Measurements from ENCODE around the gene TK2.
"Not testable (repeated sequence)": the region's sequence is repeated elsewhere in the genome, so short reads cannot be mapped to it uniquely, and the experiment has no call there.

The TK2 gene

DNA sequence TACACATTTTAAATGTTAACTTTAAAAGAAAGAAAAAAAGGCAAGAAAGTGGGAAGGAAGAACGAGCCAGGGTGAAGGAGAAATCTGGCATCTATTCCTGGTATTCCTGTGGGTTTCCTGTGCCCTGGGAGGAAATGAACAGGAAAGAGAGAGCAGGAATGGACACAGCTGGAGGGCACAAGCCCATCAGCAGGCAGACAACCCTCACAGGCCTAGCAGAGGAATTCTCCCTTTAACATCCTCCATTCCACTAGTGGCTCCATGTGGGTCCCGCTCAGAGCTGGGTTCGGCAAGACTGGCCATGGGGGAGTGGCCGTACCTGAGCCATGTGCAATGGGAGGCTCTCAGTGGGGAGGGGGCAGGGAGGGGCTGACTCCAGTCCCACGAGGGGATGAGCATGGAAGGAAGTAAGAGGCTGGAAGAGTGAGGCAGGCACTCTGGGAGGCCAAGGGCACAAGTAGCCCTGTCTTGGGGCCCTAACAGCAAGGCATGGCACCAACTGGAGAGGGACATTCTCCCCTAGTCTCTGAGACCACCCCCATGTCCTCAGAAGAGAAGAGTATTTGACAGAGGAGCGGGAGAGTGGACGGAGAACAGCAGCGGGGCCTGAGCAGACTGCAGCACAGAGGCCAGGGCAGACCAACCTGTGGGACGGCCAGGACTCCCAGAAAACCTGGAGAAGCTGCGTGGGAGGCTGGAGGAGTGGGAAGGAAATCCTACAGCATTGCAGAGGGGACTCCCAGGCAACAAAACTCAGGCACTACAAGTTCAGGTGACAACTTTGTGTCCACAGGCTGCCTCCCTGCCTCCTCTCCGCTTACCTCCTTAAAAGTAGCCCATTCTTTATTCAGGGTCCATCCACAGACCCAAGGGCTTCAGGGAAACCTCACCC is 30.2 kb downstream of the TK2 start:
- no peak for DNase-seq (ENCODE audit: low spot score)

DNA sequence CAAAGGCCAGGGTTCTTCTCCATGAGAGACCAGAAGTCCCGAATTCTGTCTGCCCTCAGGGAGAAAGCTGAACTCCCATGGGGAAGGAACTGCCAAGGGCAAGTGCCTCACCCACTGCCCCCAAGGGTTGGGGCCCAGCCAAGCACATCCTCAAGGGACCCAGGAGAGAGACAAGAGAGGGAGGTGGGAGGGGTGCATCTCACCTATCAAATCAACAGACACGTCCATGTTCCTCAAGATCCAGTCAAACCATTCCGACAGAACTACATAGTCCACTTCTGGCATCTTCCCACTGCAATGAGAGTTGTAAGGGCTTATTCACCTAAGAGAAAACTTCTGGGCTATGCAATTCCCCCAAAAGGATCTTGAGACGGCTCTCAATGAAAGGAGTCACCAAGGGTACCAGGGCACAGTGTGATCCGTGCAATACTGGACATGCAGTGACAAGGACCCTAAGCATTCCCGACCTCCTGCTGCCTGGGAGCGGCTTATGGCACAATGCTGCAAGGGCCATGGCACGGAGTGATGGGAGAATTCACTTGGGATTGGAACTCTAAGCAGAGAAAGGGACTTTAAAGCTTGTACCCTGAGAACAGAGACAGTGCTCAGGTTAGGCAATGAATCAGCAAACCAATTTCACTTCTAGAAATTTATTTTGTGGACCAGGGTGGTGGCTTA is 32.2 kb downstream of the TK2 start:
- DNase-seq (ENCODE audit: low spot score): no peak

DNA sequence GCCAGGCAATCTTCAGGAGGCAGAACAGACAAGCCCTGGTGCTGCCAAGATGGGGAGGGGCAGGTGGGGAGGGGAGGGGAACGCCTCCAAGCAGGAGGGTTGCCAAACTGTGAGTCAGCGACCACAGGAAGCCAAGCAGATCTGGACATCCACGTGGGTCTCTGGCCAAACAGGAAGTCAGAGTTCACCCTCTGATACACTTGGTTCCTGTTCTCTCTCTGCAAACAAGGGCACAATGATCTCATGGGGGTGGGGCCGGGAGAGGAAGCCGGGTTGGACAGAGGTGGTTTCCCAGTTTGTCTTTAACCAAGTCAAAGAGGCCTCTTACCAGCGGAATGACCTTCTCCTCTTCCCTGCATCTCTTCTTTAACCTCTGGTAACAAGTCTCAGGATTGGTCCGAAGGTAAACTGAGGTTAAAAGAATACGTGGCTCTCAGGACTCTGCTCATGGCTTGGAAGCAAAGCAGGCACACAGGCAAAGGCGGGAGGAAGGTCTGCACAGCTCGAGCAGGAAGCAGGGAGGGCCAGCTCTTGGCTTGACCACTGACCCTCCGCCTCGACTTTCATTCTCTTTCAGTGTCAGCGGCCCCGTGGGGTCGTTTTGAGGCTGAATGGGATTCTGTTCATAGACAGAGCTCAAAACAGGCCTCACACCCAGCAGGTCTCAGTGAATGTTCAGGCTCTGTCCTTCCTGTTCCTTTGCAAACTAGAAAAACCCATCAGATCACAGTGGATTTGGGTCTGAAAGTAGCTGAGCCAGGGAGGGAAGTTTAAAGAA is 32.9 kb downstream of the TK2 start:
- DNase-seq (ENCODE audit: low spot score): peak; percentile 85

DNA sequence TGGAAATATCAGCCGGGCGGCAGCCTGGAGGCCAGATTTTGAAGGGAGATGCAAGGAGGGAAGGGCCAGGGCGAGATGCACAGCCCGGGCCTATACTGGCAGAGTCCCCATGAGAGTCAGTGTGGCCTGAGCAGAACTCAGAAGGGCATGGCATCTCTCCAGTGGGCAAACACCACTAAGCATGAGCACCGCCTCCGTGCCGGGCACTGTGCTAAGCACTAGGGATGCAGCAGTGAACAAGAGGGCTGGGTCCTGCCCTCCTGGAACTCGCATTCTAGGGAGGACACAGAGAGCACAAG is 33.5 kb downstream of the TK2 start:
- DNase-seq (ENCODE audit: low spot score): no peak

DNA sequence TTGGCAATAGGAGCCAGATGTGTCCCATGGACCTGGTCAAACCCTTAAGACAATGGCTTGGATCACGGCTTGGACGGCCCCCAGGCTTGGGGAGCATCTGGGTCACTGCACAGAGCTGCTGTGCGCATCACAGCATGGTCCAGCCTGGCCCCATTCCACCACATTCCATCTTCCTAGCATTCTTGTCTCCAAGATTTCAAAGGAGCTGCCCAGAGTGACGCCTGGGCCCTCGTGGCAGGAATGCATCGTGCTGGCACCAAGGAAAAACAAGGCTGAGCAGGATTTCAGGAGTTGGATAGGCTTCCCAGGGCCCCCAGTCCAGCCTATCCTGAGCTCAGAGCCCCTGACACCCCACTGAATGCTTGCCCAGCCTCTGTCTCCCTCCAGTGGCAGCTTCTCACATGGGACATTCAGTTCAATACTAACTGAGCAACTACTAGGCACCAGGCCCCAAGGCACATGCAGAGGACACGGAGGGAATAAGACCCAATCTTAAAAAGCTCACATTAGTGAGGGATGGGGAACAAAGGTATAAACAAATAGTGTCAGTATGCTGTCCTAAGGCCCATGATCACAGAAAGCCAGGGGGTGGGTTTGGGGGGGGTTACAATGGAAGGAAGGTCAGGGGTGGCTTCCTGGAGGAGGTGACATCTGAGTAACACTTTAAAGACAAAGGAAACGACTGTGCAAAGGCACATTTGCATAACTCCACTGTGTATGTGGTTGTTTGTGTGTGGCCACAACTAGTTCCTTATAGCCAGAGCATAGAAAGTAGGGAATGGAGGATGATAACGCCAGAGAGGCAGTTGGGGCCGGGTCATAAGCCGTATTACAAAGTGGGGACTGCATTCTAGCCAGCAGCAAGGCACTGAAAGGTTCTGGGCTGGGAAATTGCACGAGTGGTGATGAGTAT is 34.1 kb downstream of the TK2 start:
- peak; percentile 34 for DNase-seq (ENCODE audit: low spot score)

DNA sequence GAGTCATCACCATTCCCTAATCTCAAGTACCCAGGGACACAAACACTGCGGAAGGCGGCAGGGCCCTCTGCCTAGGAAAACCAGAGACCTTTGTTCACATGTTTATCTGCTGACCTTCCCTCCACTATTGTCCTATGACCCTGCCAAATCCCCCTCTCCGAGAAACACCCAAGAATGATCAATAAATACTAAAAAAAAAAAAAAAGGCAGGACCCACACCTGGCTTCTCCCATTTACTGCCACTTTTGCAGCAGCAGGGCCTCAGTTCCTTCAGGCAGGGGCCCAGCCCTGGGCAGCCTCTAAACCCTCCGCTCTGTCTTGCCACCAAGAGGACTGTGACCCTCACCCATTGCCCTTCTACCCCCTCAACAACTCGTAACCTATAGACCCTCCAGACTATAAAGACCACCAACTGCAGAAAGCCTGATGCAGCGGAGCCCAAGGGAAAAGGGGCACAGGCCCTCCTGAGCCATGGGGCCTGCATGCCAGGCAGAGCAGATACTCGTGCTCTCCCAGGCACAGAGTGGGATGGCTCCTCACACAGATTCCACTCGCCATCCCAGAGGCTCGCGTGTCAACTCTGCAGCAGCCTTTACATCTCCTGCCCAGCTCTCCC is 34.8 kb downstream of the TK2 start:
- not testable (repeated sequence) for DNase-seq (ENCODE audit: low spot score)

DNA sequence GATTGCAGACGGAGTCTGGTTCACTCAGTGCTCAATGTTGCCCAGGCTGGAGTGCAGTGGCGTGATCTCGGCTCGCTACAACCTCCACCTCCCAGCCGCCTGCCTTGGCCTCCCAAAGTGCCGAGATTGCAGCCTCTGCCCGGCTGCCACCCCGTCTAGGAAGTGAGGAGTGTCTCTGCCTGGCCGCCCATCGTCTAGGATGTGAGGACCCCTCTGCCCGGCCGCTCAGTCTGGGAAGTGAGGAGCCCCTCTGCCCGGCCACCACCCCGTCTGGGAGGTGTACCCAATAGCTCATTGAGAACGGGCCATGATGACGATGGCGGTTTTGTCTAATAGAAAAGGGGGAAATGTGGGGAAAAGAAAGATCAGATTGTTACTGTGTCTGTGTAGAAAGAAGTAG is 35.5 kb downstream of the TK2 start:
- DNase-seq (ENCODE audit: low spot score): not testable (repeated sequence)

DNA sequence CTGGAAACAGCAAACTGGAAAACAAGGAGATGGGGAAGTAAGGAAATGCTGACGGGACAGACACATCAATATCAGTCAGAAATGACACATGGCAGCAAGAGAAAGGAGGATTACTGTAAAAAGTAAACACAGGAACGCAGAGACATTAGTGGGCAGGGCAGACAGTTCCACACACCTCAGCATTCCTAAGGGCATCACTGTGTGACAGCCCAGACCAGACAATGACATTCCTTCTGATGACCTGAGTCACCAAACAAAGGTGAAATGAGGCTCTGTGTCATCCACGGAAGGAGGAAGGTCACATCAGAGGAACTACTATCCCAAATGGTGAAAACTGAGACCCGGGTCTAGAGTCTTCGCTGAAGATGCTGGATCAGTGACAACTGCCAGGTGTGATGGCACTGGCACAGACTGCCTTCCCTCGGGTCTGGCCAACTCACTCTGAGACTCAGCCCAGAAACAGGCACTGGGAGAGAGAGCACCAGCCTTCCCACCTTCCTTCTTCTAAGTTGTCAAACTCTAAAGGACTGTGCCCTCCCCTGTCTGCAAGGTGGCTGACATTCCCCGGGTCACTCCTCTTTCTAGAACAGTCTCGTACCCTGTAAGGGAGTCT is 36.7 kb downstream of the TK2 start:
- DNase-seq (ENCODE audit: low spot score): no peak

DNA sequence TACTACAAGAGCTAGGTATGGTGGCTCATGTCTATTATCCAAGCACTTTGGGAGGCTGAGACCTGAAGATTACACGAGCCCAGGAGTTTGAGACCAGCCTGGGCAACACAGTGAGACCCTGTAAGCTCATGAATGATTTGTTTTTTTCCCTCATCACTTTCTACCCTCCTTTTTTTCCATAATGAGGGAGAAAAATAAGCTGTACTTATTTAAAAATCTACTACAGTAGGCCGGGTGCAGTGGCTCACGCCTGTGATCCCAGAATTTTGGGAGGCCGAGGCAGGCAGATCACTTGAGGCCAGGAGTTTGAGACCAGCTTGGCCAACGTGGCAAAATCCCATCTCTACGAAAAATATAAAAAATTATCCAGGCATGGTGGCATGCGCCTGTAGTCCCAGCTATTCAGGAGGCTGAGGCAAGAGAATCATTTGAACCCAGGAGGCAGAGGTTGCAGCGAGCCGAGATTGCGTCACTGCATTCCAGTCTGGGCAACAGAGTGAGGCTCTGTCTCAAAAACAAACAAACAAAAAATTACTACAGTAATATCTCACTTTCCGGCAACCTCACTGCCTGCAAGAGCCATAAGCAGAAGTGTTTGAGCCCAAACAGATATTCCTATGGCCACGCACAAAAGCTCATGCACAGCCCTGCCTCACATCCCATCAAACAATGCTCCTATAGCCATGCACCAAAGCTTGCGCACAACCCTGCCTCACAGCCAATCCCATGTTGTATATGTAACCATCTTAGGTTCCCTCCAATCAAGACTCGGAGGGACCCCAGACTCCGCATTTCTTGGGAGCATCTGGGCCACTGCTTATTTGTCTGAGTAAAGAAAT is 37.4 kb downstream of the TK2 start:
- DNase-seq (ENCODE audit: low spot score): no peak

DNA sequence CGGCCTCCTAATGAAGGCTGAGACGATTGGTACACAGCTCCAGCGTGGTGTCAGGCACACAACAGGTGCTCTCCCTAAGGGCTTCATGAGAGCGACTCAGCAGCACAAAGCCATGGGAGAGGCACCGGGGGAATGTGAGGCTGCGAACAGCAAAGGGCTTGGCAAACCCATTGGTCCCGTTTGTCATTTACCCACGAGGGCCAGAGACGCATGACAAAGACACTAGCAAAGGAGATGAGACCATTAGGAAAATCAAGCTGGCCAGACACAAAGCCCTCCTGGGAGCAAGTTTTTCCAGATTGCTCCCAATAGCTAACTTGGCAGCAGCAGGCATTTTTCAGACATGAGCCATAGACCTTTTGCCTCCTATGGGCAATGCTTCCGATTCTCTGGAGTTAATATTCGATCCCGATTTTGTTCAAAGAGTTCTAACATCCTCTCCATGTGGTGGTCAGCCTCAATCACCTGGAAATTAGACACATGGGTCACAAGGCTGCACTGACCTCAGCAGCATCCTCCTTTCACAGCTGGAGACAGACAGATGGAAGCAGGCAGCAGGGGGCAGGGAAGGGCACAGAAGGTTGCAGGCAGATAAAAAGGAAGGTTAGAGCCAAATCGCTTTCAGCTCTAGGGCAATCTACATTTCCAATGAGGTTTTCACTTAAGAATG is 38.2 kb downstream of the TK2 start:
- peak; percentile 49 for DNase-seq (ENCODE audit: low spot score)

DNA sequence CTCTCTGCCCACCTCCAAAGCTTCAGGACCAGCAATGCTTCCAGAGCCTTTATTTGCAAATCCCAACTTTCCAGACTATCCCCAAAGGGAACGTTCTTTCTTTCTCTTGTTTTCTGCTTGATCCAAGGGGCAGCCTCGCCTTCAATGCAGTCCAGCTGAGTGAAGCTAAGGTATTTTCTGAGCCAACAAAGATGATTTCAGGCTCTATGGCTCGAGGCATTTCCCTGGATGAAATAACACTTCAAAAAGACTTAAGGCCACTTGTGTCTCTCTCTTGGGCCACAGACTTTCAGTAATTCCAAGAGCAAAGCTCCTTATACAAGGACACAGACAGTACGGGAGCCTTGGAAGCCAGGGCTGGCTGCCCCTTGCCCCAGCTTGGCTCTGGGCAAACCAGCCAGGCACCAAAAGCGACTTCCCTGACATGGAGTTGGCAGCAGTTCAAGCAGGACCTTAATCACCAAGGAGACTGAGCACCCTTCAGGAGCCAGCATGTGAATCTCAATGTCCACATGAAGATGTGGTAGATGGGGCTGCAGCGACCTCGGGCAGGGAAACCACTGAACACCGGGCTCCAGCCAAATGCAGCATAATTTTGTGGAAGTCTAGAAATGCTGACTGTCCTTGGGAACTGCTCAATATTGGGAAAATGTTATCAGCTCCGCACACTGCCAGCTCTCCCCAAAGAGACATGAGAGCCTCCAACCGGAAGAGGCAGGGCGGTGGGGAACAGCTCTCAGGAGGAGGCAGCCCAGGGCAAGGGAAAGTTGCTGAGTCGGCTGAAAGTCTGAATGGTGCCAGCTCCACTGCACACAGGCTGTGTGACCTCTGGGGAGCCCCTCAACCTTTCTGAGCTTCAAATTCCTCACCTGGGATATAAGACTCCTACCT is 39.0 kb downstream of the TK2 start:
- no peak for DNase-seq (ENCODE audit: low spot score)

DNA sequence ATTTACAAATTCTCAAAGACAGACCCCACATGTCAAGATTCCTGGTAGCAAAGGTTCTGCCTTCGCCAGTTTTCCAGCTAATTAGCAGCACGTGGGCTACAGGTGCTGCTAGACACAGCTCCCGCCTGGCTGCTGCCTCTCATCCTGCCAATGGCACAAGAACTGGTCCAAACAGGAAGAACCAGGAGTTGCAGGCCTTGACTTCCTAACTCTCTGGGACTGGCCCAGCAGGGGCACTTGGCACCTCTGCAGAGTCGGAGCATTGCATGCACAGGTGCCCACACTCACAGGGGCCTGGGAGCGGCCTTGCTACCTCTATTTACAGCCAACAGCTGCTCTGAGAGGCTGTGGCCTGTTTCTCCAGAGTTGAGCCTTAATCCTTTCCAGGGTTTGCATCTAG is 39.6 kb downstream of the TK2 start:
- DNase-seq (ENCODE audit: low spot score): no peak

DNA sequence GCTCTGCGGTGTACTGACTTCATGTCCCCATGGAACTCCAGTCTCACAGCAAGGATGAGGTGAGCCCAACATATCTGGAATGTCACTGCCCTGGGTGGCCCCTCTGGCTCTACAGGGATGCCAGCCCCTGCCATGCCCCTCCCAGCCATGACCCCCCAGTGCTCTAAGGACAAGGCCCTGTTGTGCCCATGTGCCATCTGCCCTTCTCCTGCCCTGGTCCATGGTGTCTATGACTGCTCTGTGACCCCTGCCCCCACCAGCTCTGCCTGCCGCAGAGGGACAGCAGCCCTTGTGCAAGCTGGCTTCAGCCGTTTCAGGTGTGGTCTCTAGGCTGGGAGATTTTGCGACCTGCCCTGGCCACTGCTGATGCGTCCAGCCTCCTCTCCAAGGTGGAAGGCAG is 40.3 kb downstream of the TK2 start:
- no peak for DNase-seq (ENCODE audit: low spot score)

DNA sequence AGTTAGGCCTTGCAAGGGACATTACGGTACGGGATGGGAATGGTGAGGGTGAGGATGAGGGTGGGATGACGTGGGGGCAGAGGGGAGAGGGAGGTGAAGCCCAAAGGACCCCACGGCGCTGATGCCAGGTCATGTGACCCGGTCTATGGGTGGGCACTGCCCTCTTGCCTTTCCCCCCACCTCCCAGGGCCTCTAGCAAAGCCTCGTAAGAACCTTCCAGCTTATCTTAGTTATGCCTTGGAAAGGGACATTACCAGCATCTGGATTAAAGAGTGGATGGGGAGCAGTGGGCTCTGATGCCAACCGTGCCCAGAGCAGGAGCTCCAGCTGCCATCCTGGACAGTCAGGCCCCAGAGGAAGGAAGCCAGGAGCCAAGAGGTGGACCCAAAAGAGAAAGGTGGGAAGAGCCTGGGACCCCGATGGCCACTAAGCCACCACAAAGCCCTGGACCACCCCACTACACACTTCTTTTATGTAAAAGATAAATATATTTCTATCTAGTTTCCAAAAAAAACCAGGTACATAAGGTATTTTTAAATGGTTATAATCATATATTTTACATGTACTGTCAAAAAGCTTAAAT is 40.9 kb downstream of the TK2 start:
- no peak for DNase-seq (ENCODE audit: low spot score)

DNA sequence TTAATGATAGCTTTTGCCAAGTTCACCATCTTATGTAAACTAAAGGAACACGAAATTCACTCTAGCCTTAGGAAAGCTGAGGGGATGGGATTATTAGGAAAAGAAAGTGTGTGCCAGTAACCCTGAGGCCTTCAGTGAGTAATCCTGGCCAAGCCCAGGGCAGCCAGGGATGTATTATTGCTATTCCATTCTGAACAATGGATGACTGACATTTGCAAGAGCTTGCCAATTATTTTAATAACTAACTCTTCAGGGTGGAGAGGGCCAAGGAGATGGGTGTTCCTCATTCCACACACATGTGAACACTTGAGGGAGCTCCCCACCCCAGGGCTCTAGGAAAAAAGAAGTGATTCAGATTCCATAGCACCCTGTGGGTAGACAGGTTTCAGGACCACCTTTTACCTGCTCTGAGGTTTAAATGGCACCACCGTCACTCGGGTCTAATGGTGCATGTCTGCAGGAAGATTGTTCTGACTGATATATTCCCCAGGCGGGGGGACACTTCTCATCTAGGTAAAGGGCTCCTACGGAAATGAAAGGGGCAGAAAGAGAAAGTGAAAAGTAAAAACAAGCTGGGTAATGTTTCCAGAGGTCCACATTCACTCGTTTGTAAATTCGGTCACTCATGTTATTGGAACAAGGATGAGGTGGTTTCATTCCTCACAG is 41.5 kb downstream of the TK2 start:
- no peak for DNase-seq (ENCODE audit: low spot score)

DNA sequence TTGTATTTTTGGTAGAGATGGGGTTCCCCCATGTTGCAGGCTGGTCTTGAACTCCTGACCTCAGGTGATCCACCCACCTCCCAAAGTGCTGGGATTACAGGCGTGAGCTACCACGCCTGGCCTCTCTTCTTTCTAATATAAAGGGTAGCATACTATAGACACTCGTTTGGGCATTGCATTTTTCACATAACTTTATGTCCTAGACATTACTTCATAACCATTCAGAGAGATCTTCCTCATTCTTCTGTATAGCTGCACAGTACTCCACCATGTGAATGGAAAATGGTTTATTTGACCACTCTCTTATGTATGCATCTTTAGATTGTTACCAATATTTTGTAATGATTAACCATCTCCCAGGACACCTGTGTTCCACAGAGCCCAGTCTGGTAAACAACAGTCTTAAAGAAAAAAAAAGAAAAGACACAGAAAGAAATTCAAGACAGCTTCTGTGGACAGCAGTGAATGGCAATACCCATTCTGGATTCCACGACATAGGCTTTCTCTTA is 42.1 kb downstream of the TK2 start:
- DNase-seq (ENCODE audit: low spot score): no peak

DNA sequence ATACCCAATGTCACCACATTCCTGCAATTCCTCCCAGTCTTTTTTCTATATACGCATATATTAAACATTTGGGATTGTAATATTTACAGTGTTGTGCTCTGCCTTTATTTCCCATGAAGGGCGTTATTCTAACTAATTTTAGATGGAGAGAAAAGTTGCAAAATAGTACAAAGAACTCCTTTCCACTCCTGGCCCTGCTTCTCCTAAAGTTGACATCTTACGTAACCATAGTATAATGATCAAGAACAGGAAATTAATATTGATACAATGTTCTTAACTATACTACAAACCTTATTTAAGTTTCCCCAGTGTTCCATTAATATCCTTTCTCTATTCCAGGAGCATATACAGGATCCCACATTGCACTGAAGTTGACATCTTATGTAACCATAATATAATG is 46.3 kb downstream of the TK2 start:
- no peak for DNase-seq (ENCODE audit: low spot score)

All from hematopoietic multipotent progenitor cell treated with erythropoietin and hydrocortisone succinate and interleukin-3 and kit ligand, for 15 days (in vitro differentiated cells).